Left ventricle myocardium inferior (tissue), 1 donor: ENCODE results near the gene SLIT3. TPM values are rescaled to one million over a fixed set of nuclear protein-coding genes. Genes with fewer than 3 reads are reported as not detected.
A peak's percentile ranks its signal among the peaks of the same experiment; 100 is the strongest.

Source experiments
- DNase-seq: peaks from one replicate; pipeline ENCODE4 v3.0.0-alpha.2; 2020
- H3K27ac ChIP-seq: fragments of 200-600 bp; replicated peaks from 2 replicates; pipeline ENCODE4 v1.8.0; 2021
- H3K27me3 ChIP-seq: fragments of 200-600 bp; 2 replicates; pipeline ENCODE4 v1.8.0; 2021; ENCODE audit warnings: low read depth
- H3K36me3 ChIP-seq: fragments of 200-600 bp; 2 replicates; pipeline ENCODE4 v1.8.0; 2021
- H3K4me1 ChIP-seq: fragments of 200-600 bp; 2 replicates; pipeline ENCODE4 v1.8.0; 2021
- H3K4me3 ChIP-seq: fragments of 200-600 bp; 2 replicates; pipeline ENCODE4 v1.8.0; 2021; ENCODE audit warnings: mild to moderate bottlenecking, moderate library complexity
- H3K9me3 ChIP-seq: fragments of 200-600 bp; replicated peaks from 2 replicates; pipeline ENCODE4 v1.8.0; 2021
- CTCF ChIP-seq: fragments of 200-600 bp; IDR thresholded peaks from 2 replicates; pipeline ENCODE4 v1.8.0; 2021; ENCODE audit warnings: antibody characterized with exemption, mild to moderate bottlenecking, borderline replicate concordance
- intact Hi-C: fragments of 100-400 bp; cut with micrococcal nuclease; formaldehyde crosslinking; loops from one replicate; pipeline ENCODE4 v1.11.0; 2022
- total RNA-seq: library from RNA; stranded (reverse); fragmentation: NEBNext Ultra II Directional; extraction: Animal tissue kit (Norgen Biotek cat#: 25700); gene quantifications from one replicate; pipeline ENCODE4 v1.2.1, GENCODE V29; 2021
- donor health status: DM: no; HTN: yes; CAD: no; lungs with severe emphysema.

The SLIT3 gene
- total RNA-seq, 1 donor from 2014 or later = 22.7 TPM

- no peaks in the 10 kb centered on the region for H3K36me3 ChIP-seq
- H3K27ac ChIP-seq = peak overlapping the region; percentile 36
- H3K4me3 ChIP-seq = peak overlapping the region; percentile 11
- TF ChIP-seq CTCF = no peak
- DNase-seq = no peak
- peaks cover 22% of the 10 kb centered on the region for H3K4me1 ChIP-seq
- peaks cover 12% of the 10 kb centered on the region for H3K9me3 ChIP-seq
- H3K27me3 ChIP-seq = no peaks in the 10 kb centered on the region
- intact Hi-C loops = no loop called here
Measured at GRCh38 chr5:168740092-168740800, 560.7 kb downstream of the SLIT3 start.

- TF ChIP-seq CTCF = no peak
- DNase-seq = no peak
- Histone ChIP-seq H3K27ac (no peak overlapping the region), H3K4me3 (no peak overlapping the region), H3K27me3 (no peaks in the 10 kb centered on the region), H3K9me3 (no peaks in the 10 kb centered on the region), H3K4me1 (peaks cover 27% of the 10 kb centered on the region), H3K36me3 (no peaks in the 10 kb centered on the region)
- intact Hi-C loops = no loop called here
Measured at GRCh38 chr5:168737066-168737465, 563.9 kb downstream of the SLIT3 start.

GRCh38 chr5:168736281-168736831, 564.6 kb downstream of the SLIT3 start:
- intact Hi-C loops = no loop called here
- DNase-seq = no peak
- Histone ChIP-seq H3K27me3 (no peaks in the 10 kb centered on the region), H3K4me1 (peaks cover 27% of the 10 kb centered on the region), H3K9me3 (no peaks in the 10 kb centered on the region), H3K36me3 (no peaks in the 10 kb centered on the region), H3K4me3 (no peak overlapping the region), H3K27ac (no peak overlapping the region)
- TF ChIP-seq CTCF = no peak

GRCh38 chr5:168734620-168735300, 566.2 kb downstream of the SLIT3 start:
- no peak for TF ChIP-seq CTCF
- intact Hi-C loops = no loop called here
- DNase-seq = peak; percentile 71
- H3K4me1 ChIP-seq = peaks cover 17% of the 10 kb centered on the region
- H3K27me3 ChIP-seq = no peaks in the 10 kb centered on the region
- H3K27ac ChIP-seq = peak overlapping the region; percentile 46
- H3K4me3 ChIP-seq = no peak overlapping the region
- H3K36me3 ChIP-seq = no peaks in the 10 kb centered on the region
- H3K9me3 ChIP-seq = peaks cover 11% of the 10 kb centered on the region

- intact Hi-C loops = no loop called here
- no peaks in the 10 kb centered on the region for H3K27me3 ChIP-seq
- TF ChIP-seq CTCF = no peak
- DNase-seq = no peak
- H3K4me3 ChIP-seq = no peak overlapping the region
- no peaks in the 10 kb centered on the region for H3K36me3 ChIP-seq
- H3K4me1 ChIP-seq = peaks cover 17% of the 10 kb centered on the region
- H3K27ac ChIP-seq = no peak overlapping the region
- H3K9me3 ChIP-seq = peaks cover 18% of the 10 kb centered on the region
Measured at GRCh38 chr5:168734119-168734518, 566.8 kb downstream of the SLIT3 start.
